ENCODE measurements around the gene PI4KA. TPM values are rescaled to one million over a fixed set of nuclear protein-coding genes. Genes with fewer than 3 reads are reported as not detected.
"Not testable (repeated sequence)": the region's sequence is repeated elsewhere in the genome, so short reads cannot be mapped to it uniquely, and the experiment has no call there.

Gene PI4KA
- total and polyA plus RNA-seq, 4 donors: 35.4 to 107 (median 50.3) TPM

DNA sequence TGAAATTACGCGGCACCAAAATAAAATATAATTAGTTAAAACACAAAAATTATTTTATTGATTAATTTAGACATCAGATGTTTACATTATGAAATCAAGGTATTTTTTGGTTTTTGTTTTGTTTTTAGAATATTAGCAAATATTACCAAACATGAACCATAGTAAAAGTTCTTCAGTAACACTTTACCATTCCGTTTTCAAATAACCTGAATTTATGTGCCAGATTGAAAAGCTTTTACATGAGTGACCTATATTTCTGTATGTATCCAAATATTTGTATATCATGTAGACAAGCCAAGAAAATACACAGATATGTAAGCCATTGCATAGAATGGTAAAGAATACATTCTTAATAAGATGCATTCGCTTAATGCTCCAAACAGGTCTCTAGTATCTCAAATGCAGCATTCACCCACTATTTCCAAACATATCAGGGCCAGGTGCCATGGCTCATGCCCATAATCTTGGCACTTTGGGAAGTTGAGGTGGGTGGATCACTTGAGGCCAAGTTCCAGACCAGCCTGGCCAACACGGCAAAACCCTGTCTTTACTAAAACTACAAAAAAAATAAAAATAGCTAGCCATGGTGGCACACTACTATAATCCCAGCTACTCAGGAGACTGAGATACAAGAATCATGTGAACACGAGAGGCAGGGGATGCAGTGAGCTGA is 187.1 kb downstream of the PI4KA start:
- Histone ChIP-seq H3K4me1 (ENCODE audit: control insufficient read depth in 5 of 5, insufficient read depth in 5 of 5, low read length in 5 of 5) (no peaks in the 10 kb centered on the region), H3K36me3 (ENCODE audit: control insufficient read depth in 4 of 4, insufficient read depth in 4 of 4, low read length in 4 of 4) (no peaks in the 10 kb centered on the region), H3K9me3 (ENCODE audit: control insufficient read depth in 4 of 4, insufficient read depth in 3 of 4, low read length in 3 of 4) (no peaks in the 10 kb centered on the region), H3K27me3 (ENCODE audit: control insufficient read depth in 3 of 3, insufficient read depth in 3 of 3, low read length in 2 of 3) (peaks cover 0 to 19% (median 12%) of the 10 kb centered on the region in 3 donors), H3K27ac (ENCODE audit: low read depth in 1 of 2, low read length in 1 of 2) (no peak overlapping the region), H3K9ac (ENCODE audit: insufficient read depth in 1 of 2, low read length in 2 of 2) (no peak overlapping the region), H3K4me3 (no peak overlapping the region)
- TF ChIP-seq, protein P1, sequence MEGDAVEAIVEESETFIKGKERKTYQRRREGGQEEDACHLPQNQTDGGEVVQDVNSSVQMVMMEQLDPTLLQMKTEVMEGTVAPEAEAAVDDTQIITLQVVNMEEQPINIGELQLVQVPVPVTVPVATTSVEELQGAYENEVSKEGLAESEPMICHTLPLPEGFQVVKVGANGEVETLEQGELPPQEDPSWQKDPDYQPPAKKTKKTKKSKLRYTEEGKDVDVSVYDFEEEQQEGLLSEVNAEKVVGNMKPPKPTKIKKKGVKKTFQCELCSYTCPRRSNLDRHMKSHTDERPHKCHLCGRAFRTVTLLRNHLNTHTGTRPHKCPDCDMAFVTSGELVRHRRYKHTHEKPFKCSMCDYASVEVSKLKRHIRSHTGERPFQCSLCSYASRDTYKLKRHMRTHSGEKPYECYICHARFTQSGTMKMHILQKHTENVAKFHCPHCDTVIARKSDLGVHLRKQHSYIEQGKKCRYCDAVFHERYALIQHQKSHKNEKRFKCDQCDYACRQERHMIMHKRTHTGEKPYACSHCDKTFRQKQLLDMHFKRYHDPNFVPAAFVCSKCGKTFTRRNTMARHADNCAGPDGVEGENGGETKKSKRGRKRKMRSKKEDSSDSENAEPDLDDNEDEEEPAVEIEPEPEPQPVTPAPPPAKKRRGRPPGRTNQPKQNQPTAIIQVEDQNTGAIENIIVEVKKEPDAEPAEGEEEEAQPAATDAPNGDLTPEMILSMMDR (IDR thresholded peaks at IDR 0.05; ENCODE audit: control extremely low read depth, extremely low read depth): no peak
- no peak for DNase-seq
- ATAC-seq (ENCODE audit: insufficient read depth, low FRiP score): no peak
- 85 to 87% methylated on average over 6 of the region's 6 CpGs for WGBS, 2 donors

DNA sequence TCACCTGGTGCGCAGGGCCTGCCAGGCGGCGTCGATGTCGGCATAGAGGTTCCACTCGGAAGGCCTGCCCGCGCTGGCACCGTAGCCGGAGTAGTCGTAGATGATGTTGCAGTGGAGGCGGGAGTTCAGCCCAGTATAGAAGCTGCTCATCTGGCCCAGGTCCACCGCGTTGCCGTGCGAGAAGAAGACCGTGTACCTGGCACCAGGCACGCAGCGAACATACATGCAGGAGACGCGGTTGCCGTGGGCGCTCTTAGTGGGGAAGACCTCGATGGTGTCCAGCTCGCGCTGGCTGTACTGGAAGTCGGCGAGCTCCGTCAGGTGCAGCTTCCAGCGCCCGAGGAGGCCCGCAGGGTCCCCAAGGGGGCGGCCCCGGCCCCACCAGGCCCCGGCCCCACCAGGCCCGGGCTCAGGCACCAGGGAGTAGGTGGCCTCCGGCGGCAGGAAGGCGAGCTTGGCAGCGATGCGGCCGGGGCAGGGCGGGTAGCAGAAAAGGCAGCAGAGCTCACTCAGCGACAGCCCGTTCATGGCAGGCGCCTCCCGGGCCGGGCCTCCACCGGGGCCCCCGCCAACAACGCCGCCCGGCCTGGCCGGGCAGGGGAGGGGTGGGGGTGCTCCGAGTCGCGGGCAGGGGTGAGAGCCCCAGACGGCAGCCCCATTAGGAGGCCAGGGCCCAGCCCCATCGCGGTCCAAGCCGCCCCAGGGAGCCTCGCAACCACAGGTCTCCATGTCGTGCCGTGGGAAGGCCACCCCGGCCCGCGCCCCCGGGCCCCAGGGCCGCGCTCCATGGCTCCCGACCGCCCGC is 188.0 kb downstream of the PI4KA start:
- DNase-seq: peak; percentile 30 to 57 (median 51)
- H3K27ac ChIP-seq (ENCODE audit: low read depth in 1 of 2, low read length in 1 of 2); H3K4me3 ChIP-seq; ATAC-seq (ENCODE audit: insufficient read depth, low FRiP score); H3K9me3 ChIP-seq (ENCODE audit: control insufficient read depth in 4 of 4, insufficient read depth in 3 of 4, low read length in 3 of 4); H3K9ac ChIP-seq (ENCODE audit: insufficient read depth in 1 of 2, low read length in 2 of 2); H3K4me1 ChIP-seq (ENCODE audit: control insufficient read depth in 5 of 5, insufficient read depth in 5 of 5, low read length in 5 of 5); H3K36me3 ChIP-seq (ENCODE audit: control insufficient read depth in 4 of 4, insufficient read depth in 4 of 4, low read length in 4 of 4): not testable (repeated sequence)
- WGBS, 2 donors: 48 to 59% methylated on average over 68 to 73 of the region's 73 CpGs
- peaks cover 0 to 19% (median 12%) of the 10 kb centered on the region in 3 donors for H3K27me3 ChIP-seq (ENCODE audit: control insufficient read depth in 3 of 3, insufficient read depth in 3 of 3, low read length in 2 of 3)

DNA sequence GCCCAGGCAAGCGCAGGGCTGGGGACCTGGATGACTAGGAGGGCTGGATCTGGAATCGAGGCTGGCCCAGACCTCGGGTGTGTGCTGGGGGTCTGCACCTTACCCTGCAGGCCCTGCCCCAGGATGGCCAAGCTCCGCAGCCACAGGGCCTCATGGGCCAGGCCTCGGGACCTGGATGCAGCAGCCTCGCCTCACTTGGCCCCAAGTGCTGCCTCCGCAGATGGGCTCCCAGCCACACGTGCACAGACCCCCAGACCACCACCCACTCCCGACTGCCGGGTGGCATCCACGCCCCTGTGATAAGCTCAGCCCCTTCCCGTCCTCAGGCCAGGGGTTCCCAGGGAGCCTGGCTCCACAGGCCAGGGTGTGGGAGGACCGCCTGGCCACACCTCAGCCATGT is 188.7 kb downstream of the PI4KA start:
- 87 to 91% methylated on average over 11 to 12 of the region's 13 CpGs for WGBS, 2 donors
- not testable (repeated sequence) for H3K27ac ChIP-seq (ENCODE audit: low read depth in 1 of 2, low read length in 1 of 2); H3K4me1 ChIP-seq (ENCODE audit: control insufficient read depth in 5 of 5, insufficient read depth in 5 of 5, low read length in 5 of 5); H3K36me3 ChIP-seq (ENCODE audit: control insufficient read depth in 4 of 4, insufficient read depth in 4 of 4, low read length in 4 of 4); H3K4me3 ChIP-seq; H3K9ac ChIP-seq (ENCODE audit: insufficient read depth in 1 of 2, low read length in 2 of 2); ATAC-seq (ENCODE audit: insufficient read depth, low FRiP score); H3K9me3 ChIP-seq (ENCODE audit: control insufficient read depth in 4 of 4, insufficient read depth in 3 of 4, low read length in 3 of 4); DNase-seq
- H3K27me3 ChIP-seq (ENCODE audit: control insufficient read depth in 3 of 3, insufficient read depth in 3 of 3, low read length in 2 of 3): peaks cover 0 to 19% (median 12%) of the 10 kb centered on the region in 3 donors

DNA sequence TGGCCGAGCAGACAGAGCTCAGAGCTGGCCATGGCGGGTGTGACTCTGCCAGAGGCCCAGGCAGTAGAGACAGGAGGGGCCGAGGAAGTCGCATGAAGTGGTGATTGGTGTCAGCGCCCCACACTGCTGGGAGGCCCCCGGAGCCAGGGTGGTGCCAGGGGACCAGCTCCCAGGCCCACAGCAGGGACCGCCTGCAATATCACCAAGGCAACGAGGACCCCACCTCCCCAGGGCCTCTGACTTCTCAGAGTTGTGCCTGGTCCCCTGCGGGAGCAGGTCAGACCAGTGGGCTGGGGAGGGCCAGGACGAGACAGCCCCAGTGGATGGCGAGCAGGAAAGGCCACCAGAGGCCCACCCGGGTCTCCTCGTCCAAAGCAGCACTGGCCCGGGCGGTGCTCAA is 189.1 kb downstream of the PI4KA start:
- not testable (repeated sequence) for H3K4me3 ChIP-seq; ATAC-seq (ENCODE audit: insufficient read depth, low FRiP score); H3K4me1 ChIP-seq (ENCODE audit: control insufficient read depth in 5 of 5, insufficient read depth in 5 of 5, low read length in 5 of 5); DNase-seq; H3K27ac ChIP-seq (ENCODE audit: low read depth in 1 of 2, low read length in 1 of 2); H3K9ac ChIP-seq (ENCODE audit: insufficient read depth in 1 of 2, low read length in 2 of 2); H3K36me3 ChIP-seq (ENCODE audit: control insufficient read depth in 4 of 4, insufficient read depth in 4 of 4, low read length in 4 of 4); H3K9me3 ChIP-seq (ENCODE audit: control insufficient read depth in 4 of 4, insufficient read depth in 3 of 4, low read length in 3 of 4)
- peaks cover 0 to 19% (median 12%) of the 10 kb centered on the region in 3 donors for H3K27me3 ChIP-seq (ENCODE audit: control insufficient read depth in 3 of 3, insufficient read depth in 3 of 3, low read length in 2 of 3)
- WGBS, 2 donors: 85 to 88% methylated on average over 3 to 13 of the region's 15 CpGs

DNA sequence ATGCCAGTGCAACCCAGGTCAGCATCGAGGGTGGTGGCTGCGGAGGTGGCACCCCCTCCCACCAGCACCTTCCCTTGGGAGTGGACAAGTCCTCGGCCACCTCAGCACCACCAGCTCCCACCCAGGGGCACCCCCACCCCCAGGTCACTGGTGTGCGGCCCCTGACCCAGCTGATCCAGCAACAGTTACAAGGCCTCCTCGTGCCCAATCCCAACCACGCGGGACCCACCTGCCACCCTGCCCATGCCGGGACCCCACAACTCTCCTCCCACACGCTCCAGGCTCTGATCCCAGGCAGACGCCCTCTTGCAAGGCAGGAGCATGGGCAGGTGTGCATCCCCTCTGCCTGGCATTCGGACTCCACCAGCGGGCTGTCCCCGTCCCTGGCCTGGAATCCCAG is 189.8 kb downstream of the PI4KA start:
- peaks cover 0 to 12% (median 10%) of the 10 kb centered on the region in 3 donors for H3K27me3 ChIP-seq (ENCODE audit: control insufficient read depth in 3 of 3, insufficient read depth in 3 of 3, low read length in 2 of 3)
- not testable (repeated sequence) for H3K9ac ChIP-seq (ENCODE audit: insufficient read depth in 1 of 2, low read length in 2 of 2); H3K36me3 ChIP-seq (ENCODE audit: control insufficient read depth in 4 of 4, insufficient read depth in 4 of 4, low read length in 4 of 4); H3K27ac ChIP-seq (ENCODE audit: low read depth in 1 of 2, low read length in 1 of 2); H3K4me3 ChIP-seq; DNase-seq; H3K9me3 ChIP-seq (ENCODE audit: control insufficient read depth in 4 of 4, insufficient read depth in 3 of 4, low read length in 3 of 4); H3K4me1 ChIP-seq (ENCODE audit: control insufficient read depth in 5 of 5, insufficient read depth in 5 of 5, low read length in 5 of 5); ATAC-seq (ENCODE audit: insufficient read depth, low FRiP score)
- 89% methylated on average over 9 to 13 of the region's 13 CpGs for WGBS, 2 donors

DNA sequence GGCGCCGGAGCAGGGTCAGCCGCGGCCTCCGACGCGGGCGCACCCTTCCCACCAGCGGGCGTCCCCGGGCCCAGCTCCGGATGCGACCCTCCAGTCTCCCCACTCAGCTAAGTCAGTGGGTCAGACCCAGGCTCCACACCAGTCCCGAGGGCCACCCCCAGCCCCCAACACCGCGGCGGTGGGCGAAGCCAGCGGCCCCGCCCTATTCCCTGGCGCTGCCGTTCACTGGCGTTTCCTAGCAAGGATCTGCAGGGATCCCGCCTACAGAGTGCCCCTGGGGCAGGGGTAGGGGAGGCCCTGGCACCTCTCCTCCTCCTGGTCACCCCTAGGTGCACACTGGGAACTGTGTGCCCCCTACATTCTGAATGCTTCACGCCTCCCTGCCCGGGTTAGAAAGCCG is 190.4 kb downstream of the PI4KA start:
- not testable (repeated sequence) for H3K36me3 ChIP-seq (ENCODE audit: control insufficient read depth in 4 of 4, insufficient read depth in 4 of 4, low read length in 4 of 4); H3K4me1 ChIP-seq (ENCODE audit: control insufficient read depth in 5 of 5, insufficient read depth in 5 of 5, low read length in 5 of 5); DNase-seq; H3K9me3 ChIP-seq (ENCODE audit: control insufficient read depth in 4 of 4, insufficient read depth in 3 of 4, low read length in 3 of 4); H3K9ac ChIP-seq (ENCODE audit: insufficient read depth in 1 of 2, low read length in 2 of 2); ATAC-seq (ENCODE audit: insufficient read depth, low FRiP score); H3K27ac ChIP-seq (ENCODE audit: low read depth in 1 of 2, low read length in 1 of 2); H3K4me3 ChIP-seq
- 79 to 91% methylated on average over 17 of the region's 27 CpGs for WGBS, 2 donors
- peaks cover 0 to 11% (median 10%) of the 10 kb centered on the region in 3 donors for H3K27me3 ChIP-seq (ENCODE audit: control insufficient read depth in 3 of 3, insufficient read depth in 3 of 3, low read length in 2 of 3)

DNA sequence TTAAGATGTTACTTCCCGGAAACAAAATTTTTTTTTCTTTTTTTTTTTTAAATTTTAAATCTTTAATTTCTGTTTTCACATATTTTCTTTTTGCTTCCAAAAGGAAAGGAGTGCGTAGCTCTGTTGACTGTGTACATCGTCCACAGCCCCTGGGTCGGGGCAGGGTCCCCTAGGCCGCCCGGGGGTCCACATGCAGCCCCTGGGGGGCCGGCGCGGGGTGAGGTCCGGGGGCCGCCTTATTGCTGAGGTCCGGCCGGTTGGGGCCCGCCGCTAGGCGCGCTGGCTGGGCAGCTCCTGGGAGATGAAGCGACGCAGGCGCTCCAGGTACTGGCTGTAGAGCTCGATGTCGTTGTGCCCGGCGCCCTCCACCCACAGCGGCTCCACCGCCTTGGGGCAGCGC is 191.1 kb downstream of the PI4KA start:
- H3K4me1 ChIP-seq (ENCODE audit: control insufficient read depth in 5 of 5, insufficient read depth in 5 of 5, low read length in 5 of 5); H3K9ac ChIP-seq (ENCODE audit: insufficient read depth in 1 of 2, low read length in 2 of 2); H3K4me3 ChIP-seq; H3K9me3 ChIP-seq (ENCODE audit: control insufficient read depth in 4 of 4, insufficient read depth in 3 of 4, low read length in 3 of 4); H3K36me3 ChIP-seq (ENCODE audit: control insufficient read depth in 4 of 4, insufficient read depth in 4 of 4, low read length in 4 of 4); ATAC-seq (ENCODE audit: insufficient read depth, low FRiP score); H3K27ac ChIP-seq (ENCODE audit: low read depth in 1 of 2, low read length in 1 of 2); DNase-seq: not testable (repeated sequence)
- H3K27me3 ChIP-seq (ENCODE audit: control insufficient read depth in 3 of 3, insufficient read depth in 3 of 3, low read length in 2 of 3): peaks cover 0 to 10% (median 8%) of the 10 kb centered on the region in 3 donors
- WGBS, 2 donors: 60 to 83% methylated on average over 20 of the region's 27 CpGs

Measured in lung (tissue), 12 donors.